ENCODE data around the gene RAB10. TPM values are rescaled to one million over a fixed set of nuclear protein-coding genes. Genes with fewer than 3 reads are reported as not detected.

The RAB10 gene
- 95.4 and 98.7 TPM in 2 replicates for total RNA-seq

GRCh38 chr2:26033818-26034636 is at the start of gene RAB10:
Gene RAB10 (plus strand): TSS chr2:26034084. CDS start chr2:26034609, 525 bp downstream.

GRCh38 chr2:26172871-26173775 is 139.2 kb downstream of the RAB10 start, which contains the start of gene GAREM2:
Gene GAREM2 (plus strand): TSS chr2:26173088. CDS start chr2:26173221, 133 bp downstream.

Other genes with a start within 250 kb of the RAB10 start
- 10.7 and 16.9 TPM in 2 replicates for gene ASXL2, start 155.6 kb upstream of the RAB10 start, total RNA-seq
- gene KIF3C, start 51.6 kb upstream of the RAB10 start, total RNA-seq, result 12.1 and 15.9 TPM in 2 replicates
- 1.6 and 1.9 TPM in 2 replicates for gene GAREM2, start 139.0 kb downstream of the RAB10 start, total RNA-seq
- 125 and 131 TPM in 2 replicates for gene HADHA, start 210.5 kb downstream of the RAB10 start, total RNA-seq
- 81.8 and 94.8 TPM in 2 replicates for gene HADHB, start 210.9 kb downstream of the RAB10 start, total RNA-seq

Measured in epithelial cell of alveolus of lung (primary cell).